ENCODE data around the gene NELL1. TPM values are rescaled to one million over a fixed set of nuclear protein-coding genes. Genes with fewer than 3 reads are reported as not detected.

Gene NELL1
- total RNA-seq, 1 donor from 2014 or later, result 0.45 TPM

DNA sequence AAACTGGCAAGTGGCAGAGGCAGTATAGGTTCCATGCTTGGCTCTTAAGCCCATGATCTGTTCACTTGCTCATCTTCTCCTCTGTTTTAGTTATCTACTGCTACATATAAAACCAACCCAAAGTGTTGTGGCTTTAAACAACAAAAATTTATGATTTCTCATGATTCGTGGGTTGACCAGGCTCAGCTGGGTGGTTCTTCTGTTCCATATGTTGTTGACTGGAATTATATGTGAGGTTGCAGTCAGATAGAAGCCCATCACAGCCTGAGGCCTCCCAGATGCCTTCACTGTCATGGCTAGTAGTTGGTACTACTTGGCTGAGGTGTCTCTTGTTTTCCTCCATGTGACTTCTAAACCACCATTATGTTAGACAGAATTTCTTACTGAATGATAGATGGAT lies 632.6 kb downstream of the NELL1 start:
- DNase-seq (ENCODE audit: low read depth) (no peak), FAIRE-seq (no peak)
- no peak overlapping the region for H3K4me2 ChIP-seq (ENCODE audit: low read length)

DNA sequence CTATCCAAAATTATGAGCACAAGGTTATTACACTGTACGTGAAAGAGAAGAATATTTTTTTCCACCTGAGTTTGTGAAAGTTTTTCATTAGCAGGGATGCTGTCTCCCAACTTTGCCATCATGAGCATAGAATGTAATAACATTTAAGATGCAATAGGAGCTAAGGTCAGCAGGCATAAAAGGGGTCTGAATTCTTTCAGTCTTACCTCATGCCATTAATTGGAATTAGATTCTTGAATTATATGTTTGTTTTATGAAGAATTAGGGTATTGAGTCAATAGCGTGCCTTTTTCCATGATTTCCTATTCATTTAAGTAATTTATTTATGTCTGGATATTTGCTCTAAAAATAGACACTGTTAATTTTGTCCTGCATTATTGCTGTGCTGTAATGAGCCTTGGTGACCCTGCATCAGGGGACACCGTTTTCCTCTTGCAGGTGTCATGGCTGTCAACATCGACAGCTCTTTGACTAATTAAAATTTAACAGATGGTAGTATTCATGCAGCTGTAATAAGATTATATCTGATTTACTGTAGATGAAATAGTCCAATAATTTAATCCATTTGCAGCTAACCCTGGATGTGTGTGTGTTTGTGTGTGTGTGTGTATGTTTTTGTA lies 637.5 kb downstream of the NELL1 start:
- no peak overlapping the region for H3K4me3 Mint-ChIP-seq (ENCODE audit: unreplicated experiment)
- no peaks in the 10 kb centered on the region for H3K36me3 ChIP-seq (ENCODE audit: insufficient read depth, low read length)
- H3K4me1 ChIP-seq (ENCODE audit: insufficient read depth, low read length), result no peaks in the 10 kb centered on the region
- no peak overlapping the region for H2AFZ ChIP-seq (ENCODE audit: low read depth, low read length)
- no peaks in the 10 kb centered on the region for H3K9me3 ChIP-seq (ENCODE audit: insufficient read depth, low read depth, low read length)
- H3K79me2 ChIP-seq (ENCODE audit: insufficient read depth, low read length), result no peaks in the 10 kb centered on the region
- H4K20me1 ChIP-seq (ENCODE audit: insufficient read depth, low read length), result no peaks in the 10 kb centered on the region
- DNase-seq (ENCODE audit: low read depth) (no peak), FAIRE-seq (no peak)
- H3K27ac Mint-ChIP-seq (ENCODE audit: unreplicated experiment), result no peak overlapping the region
- no peaks in the 10 kb centered on the region for H3K9me3 Mint-ChIP-seq (ENCODE audit: unreplicated experiment)
- no peaks in the 10 kb centered on the region for H3K27me3 Mint-ChIP-seq (ENCODE audit: low read depth, unreplicated experiment)
- H3K27ac ChIP-seq (ENCODE audit: low read depth, low read length), result no peak overlapping the region
- H3K36me3 Mint-ChIP-seq (ENCODE audit: low read depth, unreplicated experiment), result no peaks in the 10 kb centered on the region
- TF ChIP-seq, protein P1, sequence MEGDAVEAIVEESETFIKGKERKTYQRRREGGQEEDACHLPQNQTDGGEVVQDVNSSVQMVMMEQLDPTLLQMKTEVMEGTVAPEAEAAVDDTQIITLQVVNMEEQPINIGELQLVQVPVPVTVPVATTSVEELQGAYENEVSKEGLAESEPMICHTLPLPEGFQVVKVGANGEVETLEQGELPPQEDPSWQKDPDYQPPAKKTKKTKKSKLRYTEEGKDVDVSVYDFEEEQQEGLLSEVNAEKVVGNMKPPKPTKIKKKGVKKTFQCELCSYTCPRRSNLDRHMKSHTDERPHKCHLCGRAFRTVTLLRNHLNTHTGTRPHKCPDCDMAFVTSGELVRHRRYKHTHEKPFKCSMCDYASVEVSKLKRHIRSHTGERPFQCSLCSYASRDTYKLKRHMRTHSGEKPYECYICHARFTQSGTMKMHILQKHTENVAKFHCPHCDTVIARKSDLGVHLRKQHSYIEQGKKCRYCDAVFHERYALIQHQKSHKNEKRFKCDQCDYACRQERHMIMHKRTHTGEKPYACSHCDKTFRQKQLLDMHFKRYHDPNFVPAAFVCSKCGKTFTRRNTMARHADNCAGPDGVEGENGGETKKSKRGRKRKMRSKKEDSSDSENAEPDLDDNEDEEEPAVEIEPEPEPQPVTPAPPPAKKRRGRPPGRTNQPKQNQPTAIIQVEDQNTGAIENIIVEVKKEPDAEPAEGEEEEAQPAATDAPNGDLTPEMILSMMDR (IDR thresholded peaks at IDR 0.05; ENCODE audit: insufficient read depth, low read depth, low read length), result no peak
- no peak for TF ChIP-seq EZH2 (IDR thresholded peaks at IDR 0.05; ENCODE audit: insufficient read depth, low read length)
- H3K27me3 ChIP-seq (ENCODE audit: insufficient read depth, low read length), result no peaks in the 10 kb centered on the region
- no peak overlapping the region for H3K9ac ChIP-seq (ENCODE audit: low read length)
- no peak overlapping the region for H3K4me2 ChIP-seq (ENCODE audit: low read length)
- H3K4me1 Mint-ChIP-seq (ENCODE audit: low read depth, unreplicated experiment), result no peaks in the 10 kb centered on the region
- H3K4me3 ChIP-seq (ENCODE audit: insufficient read depth, low read depth, low read length), result no peak overlapping the region

More for the DNA sequence above, 632.6 kb downstream of the NELL1 start:
- Mint-ChIP-seq H3K4me3 (ENCODE audit: unreplicated experiment) (no peak overlapping the region), H3K36me3 (ENCODE audit: low read depth, unreplicated experiment) (no peaks in the 10 kb centered on the region), H3K4me1 (ENCODE audit: low read depth, unreplicated experiment) (no peaks in the 10 kb centered on the region), H3K27me3 (ENCODE audit: low read depth, unreplicated experiment) (peaks cover 3% of the 10 kb centered on the region), H3K27ac (ENCODE audit: unreplicated experiment) (no peak overlapping the region), H3K9me3 (ENCODE audit: unreplicated experiment) (no peaks in the 10 kb centered on the region)
- TF ChIP-seq, protein P1 (IDR thresholded peaks at IDR 0.05; ENCODE audit: insufficient read depth, low read depth, low read length), result no peak
- TF ChIP-seq EZH2 (IDR thresholded peaks at IDR 0.05; ENCODE audit: insufficient read depth, low read length), result no peak
- Histone ChIP-seq H3K9me3 (ENCODE audit: insufficient read depth, low read depth, low read length) (no peaks in the 10 kb centered on the region), H3K79me2 (ENCODE audit: insufficient read depth, low read length) (no peaks in the 10 kb centered on the region), H3K36me3 (ENCODE audit: insufficient read depth, low read length) (no peaks in the 10 kb centered on the region), H4K20me1 (ENCODE audit: insufficient read depth, low read length) (no peaks in the 10 kb centered on the region), H2AFZ (ENCODE audit: low read depth, low read length) (no peak overlapping the region), H3K4me3 (ENCODE audit: insufficient read depth, low read depth, low read length) (no peak overlapping the region), H3K27me3 (ENCODE audit: insufficient read depth, low read length) (no peaks in the 10 kb centered on the region), H3K9ac (ENCODE audit: low read length) (no peak overlapping the region), H3K4me1 (ENCODE audit: insufficient read depth, low read length) (no peaks in the 10 kb centered on the region), H3K27ac (ENCODE audit: low read depth, low read length) (no peak overlapping the region)

DNA sequence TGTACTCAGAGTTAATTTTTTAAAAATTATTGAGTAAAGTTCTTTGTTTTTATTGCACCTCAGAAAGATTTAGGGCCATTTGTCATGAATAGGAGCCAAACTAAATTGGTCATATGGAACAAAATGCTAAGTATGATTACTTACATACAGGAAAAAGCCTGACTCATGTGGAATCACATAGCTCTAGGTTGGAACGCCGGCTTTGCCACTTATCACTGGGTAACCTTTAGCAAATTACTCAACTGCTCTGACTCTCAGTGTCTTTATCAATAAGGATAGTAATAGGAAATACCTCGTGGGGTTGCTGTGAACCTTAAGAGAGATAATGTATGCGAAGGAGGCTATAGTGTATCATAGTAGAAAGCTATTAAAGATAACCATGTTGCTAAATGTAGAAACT lies 638.5 kb downstream of the NELL1 start:
- Mint-ChIP-seq H3K36me3 (ENCODE audit: low read depth, unreplicated experiment) (no peaks in the 10 kb centered on the region), H3K4me3 (ENCODE audit: unreplicated experiment) (no peak overlapping the region), H3K4me1 (ENCODE audit: low read depth, unreplicated experiment) (no peaks in the 10 kb centered on the region), H3K9me3 (ENCODE audit: unreplicated experiment) (no peaks in the 10 kb centered on the region), H3K27ac (ENCODE audit: unreplicated experiment) (no peak overlapping the region), H3K27me3 (ENCODE audit: low read depth, unreplicated experiment) (no peaks in the 10 kb centered on the region)
- Histone ChIP-seq H4K20me1 (ENCODE audit: insufficient read depth, low read length) (no peaks in the 10 kb centered on the region), H3K4me3 (ENCODE audit: insufficient read depth, low read depth, low read length) (no peak overlapping the region), H3K27me3 (ENCODE audit: insufficient read depth, low read length) (no peaks in the 10 kb centered on the region), H3K36me3 (ENCODE audit: insufficient read depth, low read length) (no peaks in the 10 kb centered on the region), H3K4me1 (ENCODE audit: insufficient read depth, low read length) (no peaks in the 10 kb centered on the region), H3K9me3 (ENCODE audit: insufficient read depth, low read depth, low read length) (no peaks in the 10 kb centered on the region), H3K27ac (ENCODE audit: low read depth, low read length) (no peak overlapping the region), H3K4me2 (ENCODE audit: low read length) (no peak overlapping the region), H3K9ac (ENCODE audit: low read length) (no peak overlapping the region), H2AFZ (ENCODE audit: low read depth, low read length) (no peak overlapping the region), H3K79me2 (ENCODE audit: insufficient read depth, low read length) (no peaks in the 10 kb centered on the region)
- FAIRE-seq, result no peak
- no peak for DNase-seq (ENCODE audit: low read depth)
- no peak for TF ChIP-seq EZH2 (IDR thresholded peaks at IDR 0.05; ENCODE audit: insufficient read depth, low read length)
- TF ChIP-seq, protein P1 (IDR thresholded peaks at IDR 0.05; ENCODE audit: insufficient read depth, low read depth, low read length), result no peak

All from astrocyte (in vitro differentiated cells and primary cell).